Suppressor macrophage (primary cell): ENCODE results near the gene SLC25A21.
"Not testable (repeated sequence)": the region's sequence is repeated elsewhere in the genome, so short reads cannot be mapped to it uniquely, and the experiment has no call there.

Source experiments
- DNase-seq, 4 experiments: peaks; one replicate each; pipeline ENCODE4 v3.0.0-alpha.2; 2020 to 2022

Gene SLC25A21

GRCh38 chr14:36863271-36863670 is 309.1 kb downstream of the SLC25A21 start:
- no peak for DNase-seq

- DNase-seq = not testable (repeated sequence)
Observed at GRCh38 chr14:36862237-36862636, 310.2 kb downstream of the SLC25A21 start.

- no peak for DNase-seq
Observed at GRCh38 chr14:36860831-36861230, 311.6 kb downstream of the SLC25A21 start.

GRCh38 chr14:36859119-36859518 is 313.3 kb downstream of the SLC25A21 start:
- DNase-seq = no peak

- DNase-seq = no peak
Observed at GRCh38 chr14:36857842-36858445, 314.5 kb downstream of the SLC25A21 start.

- DNase-seq = no peak
Observed at GRCh38 chr14:36857136-36857535, 315.3 kb downstream of the SLC25A21 start.

GRCh38 chr14:36856095-36856878 is 316.1 kb downstream of the SLC25A21 start:
- DNase-seq = no peak

- no peak for DNase-seq
Observed at GRCh38 chr14:36855396-36855795, 317.0 kb downstream of the SLC25A21 start.

- no peak for DNase-seq
Observed at GRCh38 chr14:36852981-36853691, 319.3 kb downstream of the SLC25A21 start.

GRCh38 chr14:36848213-36848612 is 324.2 kb downstream of the SLC25A21 start:
- no peak for DNase-seq

GRCh38 chr14:36847366-36847765 is 325.0 kb downstream of the SLC25A21 start:
- DNase-seq = no peak

GRCh38 chr14:36845356-36846012 is 326.9 kb downstream of the SLC25A21 start:
- DNase-seq = no peak

GRCh38 chr14:36844443-36845195 is 327.8 kb downstream of the SLC25A21 start:
- no peak for DNase-seq

- no peak for DNase-seq
Observed at GRCh38 chr14:36843410-36843809, 329.0 kb downstream of the SLC25A21 start.

- no peak for DNase-seq
Observed at GRCh38 chr14:36835128-36835527, 337.3 kb downstream of the SLC25A21 start.

- peak in 1 of 4 experiments; percentile 2 for DNase-seq
Observed at GRCh38 chr14:36834293-36834692, 338.1 kb downstream of the SLC25A21 start.

- DNase-seq = no peak
Observed at GRCh38 chr14:36829547-36829946, 342.9 kb downstream of the SLC25A21 start.

- no peak for DNase-seq
Observed at GRCh38 chr14:36827861-36828260, 344.5 kb downstream of the SLC25A21 start.

- no peak for DNase-seq
Observed at GRCh38 chr14:36826614-36827013, 345.8 kb downstream of the SLC25A21 start.

GRCh38 chr14:36824854-36825253 is 347.6 kb downstream of the SLC25A21 start:
- no peak for DNase-seq

- no peak for DNase-seq
Observed at GRCh38 chr14:36823651-36824050, 348.8 kb downstream of the SLC25A21 start.

- DNase-seq = no peak
Observed at GRCh38 chr14:36822685-36823084, 349.7 kb downstream of the SLC25A21 start.
